Lung (tissue), 12 donors: ENCODE results near the gene ADAM10. TPM values are rescaled to one million over a fixed set of nuclear protein-coding genes. Genes with fewer than 3 reads are reported as not detected.

Experiments used
- ATAC-seq: fragments of 200-7000 bp; cut with Tn5 transposase; one replicate; pipeline ENCODE4 v1.9.1; 2020; ENCODE audit warnings: moderate number of reproducible peaks; ENCODE audit not compliant: insufficient read depth, low FRiP score
- DNase-seq, 3 donors: peaks; one replicate each; pipeline ENCODE4 v3.0.0-alpha.2; 2013 to 2017
- H3K27ac ChIP-seq, 2 donors: one replicate each; pipeline ENCODE4 v1.5.1; 2013; ENCODE audit warnings: mild to moderate bottlenecking in 2 of 2, moderate library complexity in 2 of 2, control low read depth in 1 of 2, inconsistent platforms in 1 of 2, low read depth in 1 of 2, low read length in 1 of 2
- H3K27me3 ChIP-seq, 3 donors: one replicate each; pipeline ENCODE4 v1.5.1; 2013; ENCODE audit warnings: low read length in 2 of 3; ENCODE audit not compliant: control insufficient read depth in 3 of 3, insufficient read depth in 3 of 3
- H3K36me3 ChIP-seq, 4 donors: one replicate each; pipeline ENCODE4 v1.5.1; 2013; ENCODE audit warnings: low read length in 4 of 4, mild to moderate bottlenecking in 1 of 4, moderate library complexity in 1 of 4; ENCODE audit not compliant: control insufficient read depth in 4 of 4, insufficient read depth in 4 of 4
- H3K4me1 ChIP-seq, 5 donors: one replicate each; pipeline ENCODE4 v1.5.1; 2013; ENCODE audit warnings: low read length in 5 of 5, mild to moderate bottlenecking in 2 of 5, moderate library complexity in 1 of 5; ENCODE audit not compliant: control insufficient read depth in 5 of 5, insufficient read depth in 5 of 5
- H3K4me3 ChIP-seq: one replicate; pipeline ENCODE4 v1.5.1; 2013; ENCODE audit warnings: mild to moderate bottlenecking, control low read depth, moderate library complexity
- H3K9ac ChIP-seq, 2 donors: one replicate each; pipeline ENCODE4 v1.5.1; 2013; ENCODE audit warnings: low read length in 2 of 2, control low read depth in 1 of 2; ENCODE audit not compliant: insufficient read depth in 1 of 2
- H3K9me3 ChIP-seq, 4 donors: one replicate each; pipeline ENCODE4 v1.5.1; 2013; ENCODE audit warnings: low read length in 3 of 4, mild to moderate bottlenecking in 1 of 4, moderate library complexity in 1 of 4; ENCODE audit not compliant: control insufficient read depth in 4 of 4, insufficient read depth in 3 of 4
- WGBS, 2 donors: extraction: QIAGEN DNeasy Blood & Tissue Kit; methylation state at CpG; one replicate each; pipeline ENCODE4 v1.1.7; 2013; 5-methylcytosine and 5-hydroxymethylcytosine counted together
- polyA plus RNA-seq, 2 donors: library from polyadenylated mRNA; stranded (reverse); fragments of 200-250 nt; gene quantifications; one replicate each; pipeline ENCODE4 v1.2.1, GENCODE V29; 2013
- total RNA-seq, 2 donors: library from RNA; depleted of rRNA in 1 of 2; stranded (reverse); fragments of >200 nt in 1 of 2; gene quantifications; one replicate each; pipeline ENCODE4 v1.2.1, GENCODE V29; 2014 to 2021
- TF ChIP-seq, protein P1 (sequence below): IDR thresholded peaks from 2 replicates; pipeline ENCODE4 v1.5.1; 2012; ENCODE audit warnings: mild to moderate bottlenecking; ENCODE audit errors: control extremely low read depth, extremely low read depth
- donor health status: control.
- donor health status: control.
- donor health status: Bipolar disorder and iron deficiency.
- donor health status: healthy.
- donor health status: DM: yes; HTN: yes; CAD: no.

Gene ADAM10
- total and polyA plus RNA-seq, 4 donors = 9.7 to 274 (median 88.6) TPM

DNA sequence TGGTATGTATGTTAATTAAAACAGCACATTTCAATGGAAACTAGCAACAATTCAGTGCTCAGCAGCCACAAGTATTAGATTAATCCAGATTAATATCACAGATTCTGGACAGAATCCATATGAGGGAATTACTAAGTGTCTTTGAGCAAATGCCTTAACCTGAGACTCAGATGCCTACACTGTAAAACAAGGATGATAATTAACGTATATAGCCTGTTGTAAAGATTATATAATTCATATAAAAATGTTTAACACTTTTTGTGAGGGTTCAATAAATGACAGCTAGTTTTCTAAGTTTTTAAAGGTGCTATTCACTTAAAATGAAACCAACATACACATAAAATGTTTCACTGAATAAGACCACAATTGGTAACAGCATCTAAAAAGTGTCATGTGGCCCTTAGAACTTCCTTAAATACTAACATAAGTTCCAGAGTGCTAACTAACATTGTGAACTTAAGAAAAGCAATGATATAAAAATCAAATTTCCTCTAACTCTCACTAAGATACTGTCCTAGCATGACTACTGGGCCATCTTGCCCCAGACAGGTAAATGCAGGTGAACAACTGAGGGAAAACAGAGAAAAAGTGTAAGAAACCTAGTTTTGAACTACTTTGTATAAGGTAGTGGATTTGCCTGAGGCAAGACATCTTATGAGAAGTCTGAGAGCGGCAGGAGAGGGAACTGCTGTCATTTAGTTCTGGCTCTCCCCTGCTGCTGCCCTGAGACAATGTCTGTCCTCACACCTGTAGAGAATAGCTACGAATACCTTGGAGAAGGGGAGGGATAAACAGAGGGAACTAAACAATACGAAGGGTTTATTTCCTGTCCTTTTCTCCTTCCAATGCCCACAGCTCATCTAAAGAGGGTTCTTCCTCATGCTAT lies 151.3 kb downstream of the ADAM10 start:
- Histone ChIP-seq H3K27me3 (no peaks in the 10 kb centered on the region), H3K4me3 (no peak overlapping the region), H3K4me1 (peaks cover 0 to 1% (median 0%) of the 10 kb centered on the region in 5 donors), H3K9ac (no peak overlapping the region), H3K27ac (no peak overlapping the region), H3K36me3 (peaks cover 2 to 23% (median 13%) of the 10 kb centered on the region in 4 donors), H3K9me3 (no peaks in the 10 kb centered on the region)
- 77 to 86% methylated on average over 4 of the region's 4 CpGs for WGBS, 2 donors
- TF ChIP-seq, protein P1, sequence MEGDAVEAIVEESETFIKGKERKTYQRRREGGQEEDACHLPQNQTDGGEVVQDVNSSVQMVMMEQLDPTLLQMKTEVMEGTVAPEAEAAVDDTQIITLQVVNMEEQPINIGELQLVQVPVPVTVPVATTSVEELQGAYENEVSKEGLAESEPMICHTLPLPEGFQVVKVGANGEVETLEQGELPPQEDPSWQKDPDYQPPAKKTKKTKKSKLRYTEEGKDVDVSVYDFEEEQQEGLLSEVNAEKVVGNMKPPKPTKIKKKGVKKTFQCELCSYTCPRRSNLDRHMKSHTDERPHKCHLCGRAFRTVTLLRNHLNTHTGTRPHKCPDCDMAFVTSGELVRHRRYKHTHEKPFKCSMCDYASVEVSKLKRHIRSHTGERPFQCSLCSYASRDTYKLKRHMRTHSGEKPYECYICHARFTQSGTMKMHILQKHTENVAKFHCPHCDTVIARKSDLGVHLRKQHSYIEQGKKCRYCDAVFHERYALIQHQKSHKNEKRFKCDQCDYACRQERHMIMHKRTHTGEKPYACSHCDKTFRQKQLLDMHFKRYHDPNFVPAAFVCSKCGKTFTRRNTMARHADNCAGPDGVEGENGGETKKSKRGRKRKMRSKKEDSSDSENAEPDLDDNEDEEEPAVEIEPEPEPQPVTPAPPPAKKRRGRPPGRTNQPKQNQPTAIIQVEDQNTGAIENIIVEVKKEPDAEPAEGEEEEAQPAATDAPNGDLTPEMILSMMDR = no peak
- DNase-seq (no peak), ATAC-seq (no peak)

DNA sequence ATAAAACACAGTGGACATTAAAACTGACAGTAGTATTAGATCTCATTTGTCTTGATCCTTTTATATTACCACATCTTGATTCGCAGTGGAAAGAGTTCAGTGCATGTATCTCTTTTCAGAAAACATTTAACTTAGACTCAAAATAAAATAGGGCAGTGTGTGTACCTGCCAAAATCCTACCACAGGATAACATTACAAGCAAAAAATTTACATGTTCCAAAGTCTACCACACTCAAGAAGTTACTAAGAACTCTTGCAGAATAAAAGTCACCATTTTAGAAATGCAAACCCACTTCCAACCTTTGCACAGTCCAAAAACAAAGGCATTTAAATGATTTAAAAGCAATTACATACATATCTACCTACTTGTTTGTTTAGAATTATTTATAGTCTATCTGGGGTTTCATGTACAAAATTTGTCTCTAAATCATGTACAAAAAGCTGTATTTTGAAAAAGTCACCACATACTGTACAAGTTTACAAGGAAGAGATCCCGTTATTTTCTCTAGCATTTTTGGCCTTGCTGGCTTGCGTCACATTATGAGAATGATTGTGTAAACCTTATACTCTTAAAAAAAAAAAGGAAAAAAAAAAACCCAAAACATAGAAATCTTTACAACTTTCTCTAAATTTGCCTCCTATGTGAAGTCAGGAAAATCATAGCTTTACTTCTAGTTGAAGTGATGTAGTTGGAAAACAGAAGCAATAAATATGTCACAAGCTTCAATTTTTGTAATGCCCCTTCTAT lies 153.8 kb downstream of the ADAM10 start:
- ATAC-seq (no peak), DNase-seq (no peak)
- Histone ChIP-seq H3K9ac (no peak overlapping the region), H3K27ac (no peak overlapping the region), H3K27me3 (no peaks in the 10 kb centered on the region), H3K9me3 (no peaks in the 10 kb centered on the region), H3K36me3 (peaks cover 0 to 19% (median 4%) of the 10 kb centered on the region in 4 donors), H3K4me1 (no peaks in the 10 kb centered on the region), H3K4me3 (no peak overlapping the region)
- 59 to 82% methylated on average over 3 of the region's 3 CpGs for WGBS, 2 donors
- TF ChIP-seq, protein P1 = no peak

DNA sequence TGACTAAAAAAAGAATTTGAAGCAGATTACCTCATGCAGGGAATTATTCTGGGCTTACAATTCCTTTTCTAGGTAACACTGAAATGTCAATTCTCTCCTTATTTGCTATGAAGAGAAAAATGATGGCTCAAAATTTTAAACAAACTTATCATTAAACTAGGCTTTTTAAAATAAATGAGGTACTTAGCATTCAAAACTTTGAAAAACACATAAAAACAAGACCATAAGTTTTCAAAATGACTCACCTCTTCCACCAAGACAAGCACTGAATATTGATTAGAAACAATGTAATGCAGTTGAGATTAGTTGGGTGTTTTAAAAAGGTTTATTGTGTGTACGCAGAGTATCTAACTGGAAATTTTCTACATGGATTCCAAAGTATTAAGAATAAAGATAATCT lies 154.6 kb downstream of the ADAM10 start:
- no peak for ATAC-seq
- no peak for DNase-seq
- Histone ChIP-seq H3K27ac (no peak overlapping the region), H3K4me3 (no peak overlapping the region), H3K4me1 (no peaks in the 10 kb centered on the region), H3K27me3 (no peaks in the 10 kb centered on the region), H3K36me3 (peaks cover 0 to 19% (median 4%) of the 10 kb centered on the region in 4 donors), H3K9ac (no peak overlapping the region), H3K9me3 (no peaks in the 10 kb centered on the region)
- WGBS, 2 donors = 95 to 100% methylated on average over 1 of the region's 1 CpG
- TF ChIP-seq, protein P1 = no peak
